ENCODE data around the gene FHOD3. TPM values are rescaled to one million over a fixed set of nuclear protein-coding genes. Genes with fewer than 3 reads are reported as not detected.
"Not testable (repeated sequence)": the region's sequence is repeated elsewhere in the genome, so short reads cannot be mapped to it uniquely, and the experiment has no call there.

FHOD3 gene
- total RNA-seq, 2 experiments from 2014 or later, result not detected

DNA sequence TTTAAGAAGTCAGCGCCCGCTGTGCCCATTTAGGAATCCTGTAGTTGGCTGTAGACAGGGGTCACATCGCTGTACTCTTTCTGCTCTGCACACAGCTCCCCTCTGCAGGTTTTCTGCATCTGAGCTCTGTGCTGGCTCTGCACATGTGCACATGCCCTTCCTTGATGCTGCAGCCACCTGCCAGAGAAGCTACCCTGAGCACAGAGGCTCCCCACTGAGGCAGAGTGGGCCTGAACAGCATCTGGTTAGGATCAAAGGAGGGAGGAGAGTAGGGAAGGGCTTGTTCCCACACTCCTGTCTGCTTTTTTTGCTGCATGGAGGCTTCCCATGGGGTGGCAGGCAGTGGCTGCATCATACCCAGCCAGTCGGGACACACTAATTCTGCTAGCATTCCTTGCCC, 238.9 kb downstream of the FHOD3 start:
- H3K27me3 Mint-ChIP-seq, result peaks cover 4% of the 10 kb centered on the region
- no peaks in the 10 kb centered on the region for H3K4me1 Mint-ChIP-seq (ENCODE audit: low read depth)
- DNase-seq, result no peak
- ChIA-PET POLR2A (no interaction called here), CTCF (no interaction called here)
- intact Hi-C loops (cut with micrococcal nuclease), result no loop called here
- no peak overlapping the region for H3K27ac Mint-ChIP-seq
- no peaks in the 10 kb centered on the region for H3K9me3 Mint-ChIP-seq
- no peak overlapping the region for H3K4me3 Mint-ChIP-seq
- H3K36me3 Mint-ChIP-seq, result no peaks in the 10 kb centered on the region

DNA sequence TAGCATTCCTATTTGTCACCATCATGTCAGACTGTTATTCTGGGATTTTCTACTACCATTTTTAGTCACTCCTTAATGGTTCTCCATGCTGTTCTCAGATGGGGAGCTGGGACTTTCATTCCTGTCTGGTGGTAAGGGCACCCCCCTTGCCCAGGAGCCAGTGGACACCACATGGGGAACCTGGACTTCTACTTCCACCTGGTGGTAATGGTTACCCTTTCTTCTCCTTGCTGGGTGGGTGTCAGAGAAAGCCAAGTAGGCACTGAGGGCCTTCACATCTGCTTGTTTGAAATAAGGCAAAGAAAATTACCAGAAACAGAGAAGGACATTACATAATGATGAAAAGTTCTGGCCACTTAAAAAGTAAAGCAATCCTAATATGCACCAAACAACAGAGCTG, 239.8 kb downstream of the FHOD3 start:
- POLR2A ChIA-PET, result no interaction called here
- H3K36me3 Mint-ChIP-seq, result no peaks in the 10 kb centered on the region
- no peak for DNase-seq
- intact Hi-C loops (cut with micrococcal nuclease), result no loop called here
- H3K4me1 Mint-ChIP-seq (ENCODE audit: low read depth), result no peaks in the 10 kb centered on the region
- CTCF ChIA-PET, result no interaction called here
- no peak overlapping the region for H3K27ac Mint-ChIP-seq
- no peak overlapping the region for H3K4me3 Mint-ChIP-seq
- no peaks in the 10 kb centered on the region for H3K27me3 Mint-ChIP-seq
- H3K9me3 Mint-ChIP-seq, result no peaks in the 10 kb centered on the region

GRCh38 chr18:36539674-36540231, 242.2 kb downstream of the FHOD3 start:
- DNase-seq, result no peak
- Mint-ChIP-seq H3K27ac (no peak overlapping the region), H3K36me3 (no peaks in the 10 kb centered on the region), H3K4me3 (no peak overlapping the region), H3K4me1 (ENCODE audit: low read depth) (no peaks in the 10 kb centered on the region), H3K9me3 (no peaks in the 10 kb centered on the region), H3K27me3 (no peaks in the 10 kb centered on the region)
- ChIA-PET CTCF (no interaction called here), POLR2A (no interaction called here)
- intact Hi-C loops (cut with micrococcal nuclease), result no loop called here

- CTCF ChIA-PET, result no interaction called here
- intact Hi-C loops (cut with micrococcal nuclease), result no loop called here
- H3K27me3 Mint-ChIP-seq, result no peaks in the 10 kb centered on the region
- H3K27ac Mint-ChIP-seq, result no peak overlapping the region
- H3K4me1 Mint-ChIP-seq (ENCODE audit: low read depth), result no peaks in the 10 kb centered on the region
- no peaks in the 10 kb centered on the region for H3K9me3 Mint-ChIP-seq
- DNase-seq, result no peak
- POLR2A ChIA-PET, result no interaction called here
- no peaks in the 10 kb centered on the region for H3K36me3 Mint-ChIP-seq
- H3K4me3 Mint-ChIP-seq, result no peak overlapping the region
Observed at GRCh38 chr18:36543030-36543429, 245.5 kb downstream of the FHOD3 start.

- no peak overlapping the region for H3K4me3 Mint-ChIP-seq
- H3K27me3 Mint-ChIP-seq, result no peaks in the 10 kb centered on the region
- ChIA-PET POLR2A (no interaction called here), CTCF (no interaction called here)
- H3K4me1 Mint-ChIP-seq (ENCODE audit: low read depth), result no peaks in the 10 kb centered on the region
- DNase-seq, result no peak
- no peaks in the 10 kb centered on the region for H3K36me3 Mint-ChIP-seq
- intact Hi-C loops (cut with micrococcal nuclease), result no loop called here
- H3K9me3 Mint-ChIP-seq, result no peaks in the 10 kb centered on the region
- no peak overlapping the region for H3K27ac Mint-ChIP-seq
Observed at GRCh38 chr18:36543991-36544725, 246.6 kb downstream of the FHOD3 start.

DNA sequence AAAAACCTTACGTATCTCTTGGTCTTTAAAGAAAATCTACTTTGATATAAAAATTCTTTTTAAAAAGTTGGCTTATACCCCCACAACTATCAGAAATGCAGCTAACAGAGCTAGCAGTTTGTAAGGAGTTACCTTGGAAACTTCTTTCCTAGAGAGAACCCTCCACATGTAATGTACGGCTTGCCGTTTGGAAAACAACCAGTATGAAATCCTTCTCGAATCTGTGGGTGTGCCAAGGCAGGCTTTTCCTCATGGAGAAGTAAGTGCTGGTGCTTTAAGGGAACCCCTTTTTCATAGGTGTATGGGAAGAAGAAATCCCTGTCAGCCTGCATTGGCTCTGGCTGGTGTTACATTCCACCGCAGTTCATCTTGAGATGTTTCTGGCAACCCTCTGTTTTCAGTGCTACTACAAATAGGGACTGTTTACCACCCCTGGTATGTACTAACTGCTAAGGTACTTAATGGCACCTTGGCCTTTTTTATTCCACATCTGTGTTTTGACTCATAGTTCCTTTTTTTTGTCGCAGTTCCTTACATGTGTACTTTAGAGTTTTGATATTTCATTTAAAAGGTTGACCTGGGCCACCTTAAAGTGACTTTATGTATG, 248.4 kb downstream of the FHOD3 start:
- Mint-ChIP-seq H3K36me3 (no peaks in the 10 kb centered on the region), H3K4me1 (ENCODE audit: low read depth) (no peaks in the 10 kb centered on the region), H3K9me3 (no peaks in the 10 kb centered on the region), H3K27me3 (no peaks in the 10 kb centered on the region), H3K27ac (no peak overlapping the region), H3K4me3 (no peak overlapping the region)
- POLR2A ChIA-PET, result no interaction called here
- intact Hi-C loops (cut with micrococcal nuclease), result no loop called here
- CTCF ChIA-PET, result no interaction called here
- no peak for DNase-seq

DNA sequence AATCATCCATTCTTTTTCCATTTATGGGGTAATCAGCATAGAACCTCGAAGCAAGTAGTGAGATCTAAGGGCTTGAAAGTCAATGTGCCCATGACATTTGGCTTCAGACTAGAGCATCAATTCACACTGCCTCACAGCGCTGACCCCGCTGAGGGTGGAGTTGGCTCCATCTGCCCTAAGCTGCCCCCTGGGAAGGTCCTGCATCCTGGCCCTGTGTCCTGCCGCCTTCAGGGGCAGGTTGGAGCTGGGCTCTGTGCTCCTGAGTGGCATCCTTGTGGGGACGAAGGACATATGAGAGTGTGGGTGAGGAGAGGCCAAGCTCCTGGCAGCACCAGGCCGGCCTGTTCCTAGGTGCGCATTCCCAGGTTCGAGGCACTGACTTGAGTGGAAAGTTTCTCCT, 249.4 kb downstream of the FHOD3 start:
- POLR2A ChIA-PET, result no interaction called here
- intact Hi-C loops (cut with micrococcal nuclease), result no loop called here
- no peak overlapping the region for H3K27ac Mint-ChIP-seq

GRCh38 chr18:36547544-36547943, 250.0 kb downstream of the FHOD3 start:
- Mint-ChIP-seq H3K4me1 (ENCODE audit: low read depth) (no peaks in the 10 kb centered on the region), H3K4me3 (no peak overlapping the region), H3K36me3 (no peaks in the 10 kb centered on the region), H3K9me3 (peaks cover 2% of the 10 kb centered on the region), H3K27me3 (no peaks in the 10 kb centered on the region), H3K27ac (no peak overlapping the region)
- intact Hi-C loops (cut with micrococcal nuclease), result no loop called here
- no peak for DNase-seq
- ChIA-PET CTCF (no interaction called here), POLR2A (no interaction called here)

More for the DNA sequence above, 249.4 kb downstream of the FHOD3 start:
- DNase-seq, result no peak
- CTCF ChIA-PET, result no interaction called here
- no peaks in the 10 kb centered on the region for H3K4me1 Mint-ChIP-seq (ENCODE audit: low read depth)
- no peaks in the 10 kb centered on the region for H3K27me3 Mint-ChIP-seq
- H3K9me3 Mint-ChIP-seq, result no peaks in the 10 kb centered on the region
- H3K4me3 Mint-ChIP-seq, result no peak overlapping the region
- no peaks in the 10 kb centered on the region for H3K36me3 Mint-ChIP-seq

DNA sequence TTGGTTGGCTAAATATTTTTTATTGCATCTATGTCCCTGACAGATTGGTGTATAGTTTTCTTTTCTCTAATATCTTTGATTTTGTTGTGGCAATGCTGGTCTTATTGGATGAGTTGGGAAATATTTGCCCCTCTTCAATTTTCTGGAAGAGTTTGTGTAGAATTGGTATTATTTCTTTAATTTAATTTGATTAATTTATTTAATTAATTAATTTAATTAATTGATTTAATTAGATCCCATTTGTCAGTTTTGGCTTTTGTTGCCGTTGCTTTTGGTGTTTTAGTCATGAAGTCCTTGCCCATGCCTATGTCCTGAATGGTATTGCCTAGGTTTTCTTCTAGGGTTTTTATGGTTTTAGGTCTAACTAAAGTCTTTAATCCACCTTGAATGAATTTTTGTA, 253.8 kb downstream of the FHOD3 start:
- H3K27ac Mint-ChIP-seq, CTCF ChIA-PET: not testable (repeated sequence)

DNA sequence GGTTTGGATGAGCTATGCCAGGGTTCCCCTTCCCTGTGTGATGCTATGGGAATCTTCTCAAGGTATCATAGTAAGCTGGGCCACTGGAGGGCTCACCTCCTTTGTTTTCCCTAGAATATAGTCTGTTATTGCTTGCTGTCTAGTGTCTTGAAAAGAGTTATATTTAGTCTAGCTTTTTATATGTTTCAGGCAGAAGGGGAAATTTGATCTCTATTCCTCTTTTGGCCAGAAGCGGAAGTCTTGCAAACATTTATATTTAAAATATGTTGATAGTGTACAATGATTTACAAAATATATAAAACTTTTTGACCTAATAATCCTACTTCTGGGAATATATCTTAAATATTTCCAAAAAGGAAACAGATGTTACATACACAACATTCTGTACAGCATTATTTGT, 260.7 kb downstream of the FHOD3 start:
- no peaks in the 10 kb centered on the region for H3K4me1 Mint-ChIP-seq (ENCODE audit: low read depth)
- CTCF ChIA-PET, result no interaction called here
- POLR2A ChIA-PET, result no interaction called here
- no peaks in the 10 kb centered on the region for H3K9me3 Mint-ChIP-seq
- intact Hi-C loops (cut with micrococcal nuclease), result no loop called here
- no peaks in the 10 kb centered on the region for H3K36me3 Mint-ChIP-seq
- peaks cover 3% of the 10 kb centered on the region for H3K27me3 Mint-ChIP-seq
- H3K27ac Mint-ChIP-seq, result no peak overlapping the region
- no peak for DNase-seq
- H3K4me3 Mint-ChIP-seq, result no peak overlapping the region

More for the DNA sequence above, 253.8 kb downstream of the FHOD3 start:
- H3K27me3 Mint-ChIP-seq; POLR2A ChIA-PET; H3K9me3 Mint-ChIP-seq; H3K4me3 Mint-ChIP-seq; DNase-seq; intact Hi-C loops (cut with micrococcal nuclease); H3K36me3 Mint-ChIP-seq; H3K4me1 Mint-ChIP-seq (ENCODE audit: low read depth): not testable (repeated sequence)

- intact Hi-C loops (cut with micrococcal nuclease), result no loop called here
- ChIA-PET POLR2A (no interaction called here), CTCF (no interaction called here)
- no peak for DNase-seq
- H3K4me1 Mint-ChIP-seq (ENCODE audit: low read depth), result no peaks in the 10 kb centered on the region
- no peaks in the 10 kb centered on the region for H3K36me3 Mint-ChIP-seq
- H3K4me3 Mint-ChIP-seq, result no peak overlapping the region
- H3K27me3 Mint-ChIP-seq, result peaks cover 6% of the 10 kb centered on the region
- no peaks in the 10 kb centered on the region for H3K9me3 Mint-ChIP-seq
- H3K27ac Mint-ChIP-seq, result no peak overlapping the region
Observed at GRCh38 chr18:36559149-36559857, 261.8 kb downstream of the FHOD3 start.

GRCh38 chr18:36560187-36560586, 262.7 kb downstream of the FHOD3 start:
- no peak for DNase-seq
- ChIA-PET CTCF (no interaction called here), POLR2A (no interaction called here)
- H3K4me1 Mint-ChIP-seq (ENCODE audit: low read depth), result no peaks in the 10 kb centered on the region
- no peaks in the 10 kb centered on the region for H3K36me3 Mint-ChIP-seq
- H3K27ac Mint-ChIP-seq, result no peak overlapping the region
- no peak overlapping the region for H3K4me3 Mint-ChIP-seq
- H3K27me3 Mint-ChIP-seq, result peaks cover 8% of the 10 kb centered on the region
- intact Hi-C loops (cut with micrococcal nuclease), result no loop called here
- H3K9me3 Mint-ChIP-seq, result no peaks in the 10 kb centered on the region

DNA sequence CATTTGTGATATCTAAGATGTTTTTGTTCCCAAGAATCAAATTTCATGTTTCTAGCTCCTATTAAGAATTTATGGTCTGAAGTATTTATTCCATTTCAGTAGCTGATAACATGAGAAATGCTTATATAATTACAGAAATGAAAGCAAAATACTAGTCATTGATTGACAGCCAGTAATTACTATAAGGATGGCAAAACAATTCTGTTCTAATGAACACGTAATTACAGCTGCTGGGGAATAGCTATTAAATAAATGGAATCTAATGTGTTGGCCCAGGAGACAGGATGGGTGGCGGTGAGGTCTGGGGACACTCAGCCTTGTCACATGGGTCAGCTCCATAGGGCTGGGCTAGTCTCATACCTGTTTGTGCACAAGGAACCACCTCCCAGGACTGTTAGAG, 263.5 kb downstream of the FHOD3 start:
- no peaks in the 10 kb centered on the region for H3K4me1 Mint-ChIP-seq (ENCODE audit: low read depth)
- no peaks in the 10 kb centered on the region for H3K36me3 Mint-ChIP-seq
- H3K4me3 Mint-ChIP-seq, result no peak overlapping the region
- ChIA-PET POLR2A (no interaction called here), CTCF (no interaction called here)
- intact Hi-C loops (cut with micrococcal nuclease), result no loop called here
- DNase-seq, result no peak
- H3K9me3 Mint-ChIP-seq, result no peaks in the 10 kb centered on the region
- no peak overlapping the region for H3K27ac Mint-ChIP-seq
- peaks cover 11% of the 10 kb centered on the region for H3K27me3 Mint-ChIP-seq
